GM12878 (cell line): Measurements from ENCODE around the gene CSH1. TPM values are rescaled to one million over a fixed set of nuclear protein-coding genes. Genes with fewer than 3 reads are reported as not detected.
"Not testable (repeated sequence)": the region's sequence is repeated elsewhere in the genome, so short reads cannot be mapped to it uniquely, and the experiment has no call there.

Source experiments
- ATAC-seq: fragments of 200-7000 bp; cut with Tn5 transposase; 3 replicates; pipeline ENCODE4 v1.9.1; 2020; ENCODE audit warnings: mild to moderate bottlenecking, moderate library complexity
- BruUV-seq: library from RNA; stranded (reverse); fragments of 400-500 nt; replicated peaks from 2 replicates; lab custom pipeline; 2021; lab: Mats Ljungman, UMichigan
- CTCF ChIA-PET: fragments of 300-600 bp; sonication (Branson Sonifier 250); formaldehyde crosslinking; extraction: SDS; loops from one replicate; lab custom pipeline; 2021; ENCODE audit warnings: inconsistent platforms; lab: Yijun Ruan, JAX
- POLR2A ChIA-PET: fragments of 350-600 bp; formaldehyde crosslinking; extraction: SDS; loops from one replicate; lab custom pipeline; 2021; ENCODE audit warnings: inconsistent platforms; lab: Charles Lee
- RAD21 ChIA-PET: fragments of 300-600 bp; sonication (Branson Sonifier 250); formaldehyde crosslinking; loops from one replicate; lab custom pipeline; 2023; ENCODE audit warnings: antibody characterized with exemption; ENCODE audit not compliant: unreplicated experiment; lab: Charles Lee
- SMC1A ChIA-PET: fragments of 300-600 bp; sonication (Branson Sonifier 250); formaldehyde crosslinking; loops from one replicate; lab custom pipeline; 2023; ENCODE audit not compliant: unreplicated experiment, uncharacterized antibody; lab: Charles Lee
- DNase-seq: peaks from one replicate; pipeline ENCODE4 v3.0.0-alpha.2; 2011; ENCODE audit warnings: low read depth, low spot score
- FAIRE-seq: peaks from 3 replicates; lab custom pipeline; 2011; peaks lifted over from hg19 to GRCh38; lab: Jason Lieb, UNC
- H2AFZ ChIP-seq: 2 replicates; pipeline ENCODE4 v1.6.0; 2011; ENCODE audit warnings: low read depth, low read length, control low read depth; ENCODE audit not compliant: control insufficient read depth
- H3K27ac ChIP-seq: 2 replicates; pipeline ENCODE4 v1.5.1; 2011; ENCODE audit warnings: control low read depth; ENCODE audit not compliant: control insufficient read depth, insufficient read depth
- H3K27me3 ChIP-seq, 2 experiments: replicated peaks in 1 of 2; 2 replicates each; pipeline versions ENCODE4 v1.6.0 to v1.6.1; 2011; ENCODE audit warnings: low read length in 1 of 2; ENCODE audit not compliant: control insufficient read depth in 2 of 2, insufficient read depth in 2 of 2
- H3K36me3 ChIP-seq, 2 experiments: 2 replicates each; pipeline ENCODE4 v1.5.1; 2011; ENCODE audit warnings: low read length in 1 of 2; ENCODE audit not compliant: control insufficient read depth in 2 of 2, insufficient read depth in 2 of 2
- H3K4me1 ChIP-seq: 2 replicates; pipeline ENCODE4 v1.6.1; 2011; ENCODE audit warnings: mild to moderate bottlenecking, low read length, moderate library complexity, mixed read lengths; ENCODE audit not compliant: control insufficient read depth, insufficient read depth
- H3K4me2 ChIP-seq: 2 replicates; pipeline ENCODE4 v1.6.0; 2011; ENCODE audit warnings: control low read depth; ENCODE audit not compliant: control insufficient read depth, insufficient read depth
- H3K4me3 ChIP-seq: fragments of 200-600 bp; sonication (generic); 2 replicates; pipeline ENCODE4 v1.5.1; 2016
- H3K79me2 ChIP-seq: 2 replicates; pipeline ENCODE4 v1.6.0; 2011; ENCODE audit warnings: low read length; ENCODE audit not compliant: control insufficient read depth, insufficient read depth
- H3K9ac ChIP-seq: 2 replicates; pipeline ENCODE4 v1.8.0; 2011; ENCODE audit warnings: low read length, control low read depth, mixed read lengths; ENCODE audit not compliant: control insufficient read depth, insufficient read depth
- H3K9me3 ChIP-seq: replicated peaks from 3 replicates; pipeline ENCODE4 v1.5.1; 2011; ENCODE audit warnings: mild to moderate bottlenecking, low read length; ENCODE audit not compliant: control insufficient read depth, insufficient read depth
- H4K20me1 ChIP-seq: 2 replicates; pipeline ENCODE4 v1.6.0; 2011; ENCODE audit not compliant: control insufficient read depth, insufficient read depth
- CBFB ChIP-seq: IDR thresholded peaks from 2 replicates; pipeline ENCODE4 v1.6.1; 2016; ENCODE audit warnings: antibody characterized with exemption, low read depth
- SIX5 ChIP-seq: IDR thresholded peaks from 2 replicates; pipeline ENCODE4 v1.6.1; 2011; ENCODE audit warnings: mild to moderate bottlenecking, low read depth, low read length, moderate library complexity; ENCODE audit not compliant: severe bottlenecking
- WGBS: methylation state at CpG from one replicate; pipeline ENCODE4 v1.1.6; 2016; ENCODE audit warnings: low lambda C conversion rate; ENCODE audit not compliant: insufficient replicate concordance, insufficient coverage; ENCODE audit errors: missing lambda C conversion rate; 5-methylcytosine and 5-hydroxymethylcytosine counted together
- in situ Hi-C: fragments of 300-500 bp; cut with MboI; formaldehyde crosslinking; loops from 9 replicates; pipeline ENCODE4 v1.14.3; 2018; ENCODE audit warnings: mixed read lengths
- intact Hi-C: fragments of 100-400 bp; cut with micrococcal nuclease; formaldehyde crosslinking; loops from one replicate; pipeline ENCODE4 v1.14.2; 2022; ENCODE audit not compliant: unreplicated experiment
- polyA plus RNA-seq, 11 experiments: library from polyadenylated mRNA; depleted of rRNA in 4 of 11; unstranded in 6 of 11; stranded (reverse) in 5 of 11; fragments of >200 nt; fragmentation: Nextera tagmentation in 4 of 11; fragmentation: Illumina TruSeq in 1 of 11; extraction: Ambion mirVana in 4 of 11; extraction: Trizol in 1 of 11; gene quantifications; 1 replicate in 1 of 11; 2 replicates in 10 of 11; pipeline versions ENCODE4 v1.2.1 to v1.2.3, GENCODE V29; 2011 to 2016; ENCODE audit warnings: inconsistent platforms in 2 of 11, missing spikeins in 2 of 11, low read depth in 1 of 11
- total RNA-seq, 4 experiments: library from RNA; depleted of rRNA in 3 of 4; stranded (reverse); fragments of >200 nt in 3 of 4; fragmentation: Illumina TruSeq in 1 of 4; extraction: Trizol in 1 of 4; gene quantifications; 2 replicates each; pipeline versions ENCODE4 v1.2.1 to v1.2.3, GENCODE V29; 2013 to 2021
- TF ChIP-seq, protein P1 (sequence below): IDR thresholded peaks from 2 replicates; pipeline ENCODE4 v1.6.1; 2011; ENCODE audit warnings: borderline replicate concordance, low read depth, mild to moderate bottlenecking, moderate library complexity, mixed read lengths, low read length; ENCODE audit not compliant: insufficient read depth; ENCODE audit errors: extremely low read length

CSH1 gene
- total and polyA plus RNA-seq, 10 of the 15 experiments (the other 5 are each of a cell fraction or from before 2014, with no cell fraction given) = not detected

- TF ChIP-seq SIX5 (no peak), CBFB (no peak)
- TF ChIP-seq, protein P1, sequence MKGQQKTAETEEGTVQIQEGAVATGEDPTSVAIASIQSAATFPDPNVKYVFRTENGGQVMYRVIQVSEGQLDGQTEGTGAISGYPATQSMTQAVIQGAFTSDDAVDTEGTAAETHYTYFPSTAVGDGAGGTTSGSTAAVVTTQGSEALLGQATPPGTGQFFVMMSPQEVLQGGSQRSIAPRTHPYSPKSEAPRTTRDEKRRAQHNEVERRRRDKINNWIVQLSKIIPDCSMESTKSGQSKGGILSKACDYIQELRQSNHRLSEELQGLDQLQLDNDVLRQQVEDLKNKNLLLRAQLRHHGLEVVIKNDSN = no peak
Measured at GRCh38 chr17:63880706-63881105, 15.7 kb downstream of the CSH1 start (continued).

- not testable (repeated sequence) for FAIRE-seq
- peak; percentile 35; the same call in 2 of the 3 replicates for ATAC-seq
- SMC1A ChIA-PET = interaction anchor here (0.7 kb wide), 1 partner anchor 13 kb away, joined by 3 read pairs; no protein-coding TSS in a partner anchor
Measured at GRCh38 chr17:63878413-63878812, 18.0 kb downstream of the CSH1 start.

DNA sequence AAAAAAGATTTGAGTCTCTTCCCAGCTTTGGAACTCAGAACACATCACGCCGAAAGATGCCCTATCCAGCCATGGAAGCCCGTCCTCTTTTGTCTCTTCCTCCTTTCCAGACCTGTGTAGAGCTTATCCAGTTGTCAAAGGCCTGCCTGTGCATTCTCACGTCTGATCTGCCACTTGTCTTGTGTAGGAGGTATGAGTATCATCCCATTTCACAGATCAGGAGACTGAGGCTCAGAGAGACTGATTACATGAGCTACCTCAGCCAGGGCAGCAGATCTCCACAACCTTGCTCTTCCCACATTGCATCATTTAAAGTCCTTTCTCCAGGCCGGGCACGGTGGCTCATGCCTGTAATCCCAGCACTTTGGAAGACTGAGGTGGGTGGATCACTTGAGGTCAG is 21.7 kb downstream of the CSH1 start:
- H3K27ac ChIP-seq, H2AFZ ChIP-seq, H3K4me3 ChIP-seq, H3K4me1 ChIP-seq, DNase-seq, ATAC-seq, intact Hi-C loops, H3K79me2 ChIP-seq, H4K20me1 ChIP-seq, RAD21 ChIA-PET, POLR2A ChIA-PET, FAIRE-seq, H3K36me3 ChIP-seq, H3K27me3 ChIP-seq, H3K4me2 ChIP-seq, H3K9me3 ChIP-seq, in situ Hi-C loops, H3K9ac ChIP-seq, BruUV-seq: not testable (repeated sequence)
- SMC1A ChIA-PET = interaction anchor here (0.6 kb wide), 1 partner anchor 75 kb away, joined by 3 read pairs; no protein-coding TSS in a partner anchor
- CTCF ChIA-PET = interaction anchor here (0.6 to 1.4 kb wide), 6 partner anchors 9 to 259 kb away, joined by 3 to 6 read pairs (median 4); no protein-coding TSS in a partner anchor
- 24% methylated on average over 6 of the region's 6 CpGs for WGBS

More at GRCh38 chr17:63878413-63878812, 18.0 kb downstream of the CSH1 start:
- POLR2A ChIA-PET, H2AFZ ChIP-seq, intact Hi-C loops, RAD21 ChIA-PET, BruUV-seq, H3K27ac ChIP-seq, H3K9me3 ChIP-seq, H3K9ac ChIP-seq, H3K36me3 ChIP-seq, H3K27me3 ChIP-seq, H4K20me1 ChIP-seq, H3K4me3 ChIP-seq, DNase-seq, H3K79me2 ChIP-seq, in situ Hi-C loops, H3K4me1 ChIP-seq: not testable (repeated sequence)
- WGBS = 7% methylated on average over 9 of the region's 9 CpGs
- CTCF ChIA-PET = interaction anchor here (0.9 to 3.8 kb wide), 4 partner anchors 11 to 27 kb away, joined by 3 to 20 read pairs (median 4); no protein-coding TSS in a partner anchor
- 0 out of 2 replicates have a peak overlapping the region, but pooled peaks have one; percentile 7 for H3K4me2 ChIP-seq
